Fibroblast of pulmonary artery (primary cell): ENCODE results near the gene CCDC127.

Experiments
- DNase-seq: peaks from one replicate; pipeline ENCODE4 v3.0.0-alpha.2; 2010; ENCODE audit warnings: low read depth
- H3K4me3 ChIP-seq: replicated peaks from 2 replicates; pipeline ENCODE4 v1.5.1; 2011; ENCODE audit warnings: low read depth, mild to moderate bottlenecking, control low read depth, low read length, moderate library complexity
- TF ChIP-seq, protein P1 (sequence below): IDR thresholded peaks from 2 replicates; pipeline ENCODE4 v1.5.1; 2011; ENCODE audit warnings: mild to moderate bottlenecking, control low read depth, low read length, inconsistent platforms; ENCODE audit errors: missing control alignments

Gene CCDC127

DNA sequence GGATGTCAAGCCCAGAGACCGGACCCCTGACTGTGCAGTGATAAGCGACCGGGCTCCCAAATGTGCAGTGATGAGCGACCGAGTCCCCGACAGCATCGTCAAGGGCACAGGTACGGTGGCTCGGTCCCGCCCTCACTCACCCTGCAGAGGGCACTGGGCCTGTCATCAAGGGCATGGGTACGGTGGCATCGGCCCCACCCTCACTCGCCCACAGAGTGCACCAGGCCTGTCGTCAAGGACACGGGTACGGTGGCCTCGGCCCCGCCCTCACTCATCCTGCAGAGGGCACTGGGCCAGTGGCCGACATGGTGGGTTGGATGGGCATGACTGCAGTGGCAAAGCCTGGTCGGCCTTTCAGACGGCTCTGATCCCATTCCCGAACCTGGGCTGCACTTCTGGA lies 36.4 kb downstream of the CCDC127 start:
- no peak for DNase-seq
- H3K4me3 ChIP-seq: no peak overlapping the region
- TF ChIP-seq, protein P1, sequence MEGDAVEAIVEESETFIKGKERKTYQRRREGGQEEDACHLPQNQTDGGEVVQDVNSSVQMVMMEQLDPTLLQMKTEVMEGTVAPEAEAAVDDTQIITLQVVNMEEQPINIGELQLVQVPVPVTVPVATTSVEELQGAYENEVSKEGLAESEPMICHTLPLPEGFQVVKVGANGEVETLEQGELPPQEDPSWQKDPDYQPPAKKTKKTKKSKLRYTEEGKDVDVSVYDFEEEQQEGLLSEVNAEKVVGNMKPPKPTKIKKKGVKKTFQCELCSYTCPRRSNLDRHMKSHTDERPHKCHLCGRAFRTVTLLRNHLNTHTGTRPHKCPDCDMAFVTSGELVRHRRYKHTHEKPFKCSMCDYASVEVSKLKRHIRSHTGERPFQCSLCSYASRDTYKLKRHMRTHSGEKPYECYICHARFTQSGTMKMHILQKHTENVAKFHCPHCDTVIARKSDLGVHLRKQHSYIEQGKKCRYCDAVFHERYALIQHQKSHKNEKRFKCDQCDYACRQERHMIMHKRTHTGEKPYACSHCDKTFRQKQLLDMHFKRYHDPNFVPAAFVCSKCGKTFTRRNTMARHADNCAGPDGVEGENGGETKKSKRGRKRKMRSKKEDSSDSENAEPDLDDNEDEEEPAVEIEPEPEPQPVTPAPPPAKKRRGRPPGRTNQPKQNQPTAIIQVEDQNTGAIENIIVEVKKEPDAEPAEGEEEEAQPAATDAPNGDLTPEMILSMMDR: no peak

DNA sequence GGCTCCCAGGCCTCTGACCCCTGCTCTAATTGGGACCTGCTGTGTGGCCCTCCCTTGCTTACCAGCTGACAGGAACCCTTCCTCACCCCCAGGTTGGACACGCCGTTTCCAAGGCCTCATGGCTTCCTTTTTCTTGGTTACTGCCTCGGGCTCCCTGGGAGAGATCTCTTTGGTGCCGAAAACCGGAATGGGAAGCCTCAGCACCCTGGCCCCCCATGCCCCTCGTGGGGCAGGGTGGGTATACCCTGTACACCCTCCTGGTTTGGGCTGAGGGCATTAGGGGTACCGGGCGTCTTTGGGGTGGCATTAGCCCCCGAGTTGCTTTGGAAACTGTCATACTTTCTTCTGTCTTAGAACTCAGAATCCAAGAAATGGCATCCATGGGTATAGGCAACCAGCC lies 36.8 kb downstream of the CCDC127 start:
- no peak for DNase-seq
- H3K4me3 ChIP-seq: no peak overlapping the region
- TF ChIP-seq, protein P1: no peak

DNA sequence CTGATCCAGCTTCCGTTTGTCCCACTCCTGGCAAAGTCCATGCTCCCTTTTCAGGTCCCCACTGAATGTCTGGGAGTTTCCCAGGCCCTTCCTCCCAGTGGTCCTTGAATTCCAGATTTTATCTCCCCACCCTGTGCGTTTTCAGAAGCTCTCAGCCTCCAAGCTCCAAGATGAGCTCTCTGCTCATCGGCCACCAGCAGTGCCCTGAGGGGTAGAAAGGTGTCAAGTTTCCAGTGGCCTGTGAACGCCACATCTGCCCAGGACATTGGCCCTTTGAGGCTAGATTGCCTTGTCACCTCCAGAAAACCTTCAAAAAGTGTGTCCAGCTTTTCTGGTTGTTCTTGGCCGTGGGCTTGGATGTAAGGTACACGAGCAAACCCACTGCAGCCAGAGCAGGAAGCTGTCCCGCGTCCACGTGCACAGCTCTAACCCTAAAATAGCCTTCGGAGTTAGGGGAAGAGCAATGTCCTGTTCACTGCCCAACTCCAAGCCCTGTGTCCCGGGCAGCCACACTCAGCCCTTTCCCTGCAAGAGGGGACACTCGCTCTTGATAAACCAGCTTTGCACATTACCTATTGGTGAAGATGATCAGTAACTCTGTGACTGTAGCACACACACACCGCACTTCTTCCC lies 37.6 kb downstream of the CCDC127 start:
- TF ChIP-seq, protein P1: no peak
- DNase-seq: no peak
- no peak overlapping the region for H3K4me3 ChIP-seq

DNA sequence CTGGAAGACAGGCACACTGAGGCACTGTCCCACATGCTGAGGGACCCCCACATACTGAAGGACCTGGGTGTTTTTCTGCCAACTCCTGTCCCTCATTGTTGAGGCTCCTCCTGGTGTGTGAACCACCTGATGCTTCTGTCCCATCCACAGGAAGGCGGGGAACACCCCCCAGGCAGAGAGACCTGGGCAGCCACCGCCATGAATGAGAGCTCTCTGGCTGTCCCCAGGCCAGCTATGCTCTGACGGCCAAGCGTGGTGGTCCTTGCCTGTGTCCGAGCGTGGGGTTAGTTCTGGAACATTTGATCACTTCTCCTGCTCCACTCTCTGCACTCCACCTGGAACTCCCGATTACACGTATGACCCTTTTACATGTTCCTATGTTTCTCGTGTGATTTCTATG lies 38.6 kb downstream of the CCDC127 start:
- TF ChIP-seq, protein P1: no peak
- H3K4me3 ChIP-seq: no peak overlapping the region
- no peak for DNase-seq

DNA sequence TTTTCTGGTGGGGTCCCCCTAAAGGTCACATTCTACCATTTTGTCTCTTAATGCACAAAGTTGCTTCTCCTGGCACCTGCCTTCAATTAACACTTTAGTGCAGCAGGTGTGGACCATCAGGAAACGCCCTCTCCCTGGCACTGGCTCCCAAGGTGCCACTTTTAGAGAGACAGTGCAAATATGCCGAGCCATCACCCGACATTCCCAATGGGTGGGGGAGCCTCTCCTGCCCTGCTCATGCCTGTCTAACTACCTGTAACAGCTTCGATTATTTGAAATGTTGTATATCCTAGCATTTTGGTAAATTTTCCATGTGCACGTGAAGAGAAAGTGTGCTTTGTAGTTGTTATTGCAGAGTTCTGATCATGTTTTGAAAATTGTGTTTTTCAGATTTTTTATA lies 39.8 kb downstream of the CCDC127 start:
- no peak overlapping the region for H3K4me3 ChIP-seq
- no peak for DNase-seq
- TF ChIP-seq, protein P1: no peak

DNA sequence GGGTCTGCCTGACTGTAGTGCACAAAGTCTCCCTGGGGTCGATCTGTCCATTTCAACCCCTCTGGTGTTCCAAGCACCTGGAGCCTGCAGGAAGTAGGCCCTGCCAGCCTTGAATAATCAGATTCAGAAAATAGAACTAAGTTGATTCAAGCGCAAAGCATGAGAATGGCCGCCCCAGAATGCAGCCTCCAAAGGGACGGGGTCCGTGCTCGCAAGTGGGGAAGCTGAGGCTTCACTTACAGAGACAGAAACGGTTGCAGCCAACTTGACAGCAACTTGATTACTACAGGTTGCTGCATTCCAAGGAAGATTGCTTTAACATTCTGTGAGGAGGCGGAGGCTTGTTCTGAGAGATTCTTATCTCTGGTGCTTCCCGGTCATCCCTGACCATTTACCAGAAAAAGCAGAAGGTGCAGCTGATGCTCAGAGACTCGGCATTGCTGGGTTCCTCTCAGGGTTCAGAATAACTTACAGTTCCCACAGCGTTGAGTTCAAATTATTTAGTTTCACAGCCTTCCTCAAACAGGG lies 41.6 kb downstream of the CCDC127 start:
- DNase-seq: no peak
- TF ChIP-seq, protein P1: no peak
- H3K4me3 ChIP-seq: no peak overlapping the region

DNA sequence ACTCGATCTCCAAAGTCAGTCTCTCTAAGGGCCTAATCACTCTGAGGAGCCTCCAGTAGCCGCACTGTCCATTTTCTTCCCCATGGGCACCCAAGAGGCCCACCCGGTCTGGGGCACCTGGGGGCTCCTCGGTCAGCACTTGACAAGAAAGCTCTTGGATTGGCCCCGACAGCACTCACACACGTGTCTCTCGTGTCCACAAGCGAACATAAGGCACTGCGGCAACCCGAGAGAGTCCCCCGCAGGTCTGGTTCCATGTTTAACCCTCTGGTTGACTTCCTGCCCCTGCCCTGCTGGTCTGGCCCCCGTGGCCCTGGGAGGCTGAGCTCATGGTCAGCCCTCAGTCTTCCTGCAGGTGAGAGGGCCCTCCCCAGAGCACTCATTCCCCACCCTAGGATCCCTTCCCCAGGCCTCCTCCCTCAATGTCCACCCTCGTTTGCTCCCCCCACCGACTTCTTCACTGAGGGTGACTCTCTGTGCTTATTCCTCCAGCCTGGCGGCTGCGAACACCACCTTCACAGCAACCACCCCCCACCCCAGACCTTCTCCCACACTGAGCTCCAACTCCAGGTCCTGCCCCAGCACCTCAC lies 43.0 kb downstream of the CCDC127 start:
- TF ChIP-seq, protein P1: no peak
- DNase-seq: no peak
- no peak overlapping the region for H3K4me3 ChIP-seq
